Measurements from ENCODE around the gene VSTM5.
"Not testable (repeated sequence)": the region's sequence is repeated elsewhere in the genome, so short reads cannot be mapped to it uniquely, and the experiment has no call there.

Gene VSTM5

DNA sequence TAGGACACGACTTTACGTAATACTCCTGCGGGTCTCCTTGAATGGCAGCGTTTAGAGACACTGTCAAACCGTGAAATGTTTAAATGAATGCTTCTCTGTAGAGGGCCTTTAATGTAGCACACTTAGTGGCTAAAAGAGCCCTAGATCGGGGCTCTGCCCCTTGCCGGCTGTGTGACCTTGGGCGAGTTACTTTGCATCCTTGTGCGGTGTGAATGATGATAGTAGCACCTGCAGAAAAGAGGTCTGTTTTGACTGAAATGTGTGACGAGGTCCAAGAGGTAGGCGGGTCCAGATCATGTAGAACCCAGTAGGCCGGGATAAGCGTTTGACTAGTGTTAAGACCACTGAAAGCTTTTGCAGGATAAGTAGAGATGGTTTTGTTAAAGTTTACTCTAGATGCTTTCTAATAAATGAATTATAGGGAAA is 65.5 kb downstream of the VSTM5 start:
- DNase-seq, result peak; percentile 59

DNA sequence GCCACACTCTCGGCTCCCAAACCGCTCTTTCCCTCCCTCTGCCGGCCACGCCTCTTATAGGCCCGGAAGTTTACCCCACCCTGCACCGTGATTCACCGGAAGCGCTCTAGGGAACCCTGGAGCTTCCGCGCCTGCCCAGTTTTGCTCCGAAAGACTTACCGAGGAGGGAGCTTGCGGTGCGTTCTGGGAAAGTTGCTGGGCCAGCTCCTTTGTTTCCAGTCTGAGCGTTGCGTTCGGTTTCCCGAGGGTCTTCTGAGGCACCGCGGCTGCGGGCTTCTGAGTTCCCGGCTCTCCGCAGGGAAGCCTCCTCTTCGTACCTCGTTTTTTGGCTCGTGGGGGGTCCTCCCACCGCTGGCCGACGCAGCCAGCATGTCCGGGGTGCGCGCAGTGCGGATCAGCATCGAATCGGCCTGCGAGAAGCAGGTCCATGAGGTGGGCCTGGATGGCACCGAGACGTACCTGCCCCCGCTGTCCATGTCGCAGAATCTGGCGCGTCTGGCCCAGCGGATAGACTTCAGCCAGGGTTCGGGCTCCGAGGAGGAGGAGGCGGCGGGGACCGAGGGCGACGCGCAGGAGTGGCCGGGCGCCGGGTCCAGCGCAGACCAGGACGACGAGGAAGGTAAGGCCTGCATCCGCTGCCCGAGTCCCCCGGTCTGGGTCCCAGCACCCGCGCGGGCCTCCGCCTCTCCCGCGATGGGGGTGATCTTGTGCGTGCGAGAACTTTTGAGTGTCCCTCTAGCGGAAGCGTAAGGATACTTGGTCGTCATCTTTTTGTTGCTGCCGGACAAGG is 66.1 kb downstream of the VSTM5 start, which contains the start of gene MED17:
TSS of gene MED17 (plus strand) at position 138 of the 790 bp plus-strand sequence. CDS start at position 370, 232 bp downstream.
- peak; percentile 98 for DNase-seq

DNA sequence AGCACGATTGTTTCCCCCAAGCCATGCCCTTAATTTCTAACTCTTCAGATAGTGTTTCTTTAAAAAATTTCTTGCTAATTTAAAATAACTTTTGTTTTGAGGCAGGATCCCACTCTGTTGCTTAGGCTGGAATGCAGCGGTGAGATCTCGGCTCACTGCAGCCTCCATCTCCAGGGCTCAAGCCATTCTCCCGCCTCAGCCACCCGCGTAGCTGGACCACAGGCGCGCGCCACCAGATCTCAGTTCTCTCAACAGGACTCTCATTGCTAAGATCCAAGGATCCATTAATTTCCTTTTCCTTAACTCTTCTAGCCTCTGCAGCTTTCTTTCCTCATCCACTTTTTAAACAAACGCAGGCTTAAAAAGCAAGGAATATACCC is 66.7 kb downstream of the VSTM5 start:
- no peak for DNase-seq

DNA sequence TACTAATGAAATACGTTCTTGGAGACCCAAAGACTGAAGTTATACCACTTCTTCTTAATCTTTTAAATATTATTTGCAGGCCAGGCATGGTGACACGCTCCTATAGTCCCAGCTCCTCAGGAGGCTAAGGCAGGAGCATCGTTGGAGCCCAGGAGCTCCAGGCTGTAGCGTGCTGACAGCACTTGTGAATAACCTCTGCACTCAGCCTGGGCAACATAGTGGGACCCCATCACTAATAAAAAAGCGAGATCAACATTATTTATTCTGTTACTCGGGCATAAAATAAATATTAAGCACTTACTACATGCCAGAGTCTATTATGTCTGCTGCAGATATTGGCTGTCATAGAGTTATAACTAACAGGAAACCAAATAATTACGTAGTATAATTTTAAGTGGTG is 67.1 kb downstream of the VSTM5 start:
- DNase-seq, result no peak

DNA sequence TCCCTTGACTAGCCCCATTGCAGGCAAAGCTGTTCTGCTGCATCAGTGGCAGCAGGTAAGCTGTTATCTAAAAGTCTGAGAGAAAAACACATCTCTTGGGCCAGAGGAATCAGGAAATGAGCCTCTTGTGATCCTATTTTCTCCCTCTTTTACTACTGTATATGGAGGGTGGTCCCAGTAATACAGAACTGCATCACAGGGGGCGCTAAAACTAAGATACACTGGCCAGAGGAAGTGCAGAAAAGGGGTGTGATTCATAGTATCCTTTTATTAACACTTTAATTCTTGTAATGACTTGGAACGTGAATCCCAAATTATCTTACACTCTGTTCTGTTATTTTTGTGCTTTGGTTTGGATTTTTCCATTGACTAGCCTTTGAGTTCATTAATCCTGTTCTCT is 75.1 kb downstream of the VSTM5 start:
- no peak for DNase-seq

DNA sequence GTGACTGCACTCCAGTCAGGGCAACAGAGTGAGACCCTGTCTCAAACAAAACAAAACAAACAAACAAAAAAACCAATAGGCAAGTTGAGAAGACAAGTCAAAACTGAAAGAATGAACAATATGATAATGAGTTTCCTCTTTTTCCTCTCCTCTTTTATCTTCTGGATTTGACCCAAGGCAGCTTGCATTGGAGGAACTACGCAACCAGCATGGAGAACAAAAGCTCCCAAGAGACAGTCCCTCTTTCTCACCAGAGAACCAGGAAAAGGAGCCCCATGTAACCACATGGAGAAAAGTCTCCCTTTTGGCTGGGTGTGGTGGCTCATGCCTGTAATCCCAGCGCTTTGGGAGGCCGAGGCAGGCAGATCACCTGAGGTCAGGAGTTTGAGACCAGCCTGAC is 75.9 kb downstream of the VSTM5 start:
- DNase-seq, result not testable (repeated sequence)

DNA sequence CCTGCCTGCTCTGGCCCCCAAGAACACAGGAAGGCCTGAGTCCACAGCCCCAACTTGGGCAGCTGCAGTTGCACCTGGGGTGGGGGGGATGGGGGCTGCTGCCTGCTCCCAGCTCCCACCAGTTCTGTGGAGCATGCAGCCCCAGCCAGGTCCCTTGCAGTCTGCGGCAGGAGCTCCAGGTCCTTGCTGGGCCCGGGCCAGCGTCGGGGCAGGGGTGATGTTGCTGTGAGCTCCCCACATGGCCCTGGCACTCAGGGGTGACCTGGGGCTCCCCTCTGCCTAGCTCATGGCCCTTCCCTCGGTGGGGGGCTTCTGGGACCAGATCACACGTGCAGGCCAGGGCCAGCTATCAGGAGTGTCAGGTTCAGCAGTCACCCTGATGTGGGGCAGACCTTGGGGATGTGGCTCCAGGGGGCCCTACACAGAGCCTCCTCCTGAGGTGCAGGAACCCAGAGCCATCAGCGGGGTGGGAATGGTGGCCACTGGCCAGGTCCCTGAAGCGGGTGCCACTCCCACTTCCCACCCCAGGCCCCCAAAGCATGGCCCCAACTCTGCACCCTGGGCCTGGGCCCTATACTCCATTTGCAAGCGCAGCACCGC is 76.7 kb downstream of the VSTM5 start:
- DNase-seq, result no peak

DNA sequence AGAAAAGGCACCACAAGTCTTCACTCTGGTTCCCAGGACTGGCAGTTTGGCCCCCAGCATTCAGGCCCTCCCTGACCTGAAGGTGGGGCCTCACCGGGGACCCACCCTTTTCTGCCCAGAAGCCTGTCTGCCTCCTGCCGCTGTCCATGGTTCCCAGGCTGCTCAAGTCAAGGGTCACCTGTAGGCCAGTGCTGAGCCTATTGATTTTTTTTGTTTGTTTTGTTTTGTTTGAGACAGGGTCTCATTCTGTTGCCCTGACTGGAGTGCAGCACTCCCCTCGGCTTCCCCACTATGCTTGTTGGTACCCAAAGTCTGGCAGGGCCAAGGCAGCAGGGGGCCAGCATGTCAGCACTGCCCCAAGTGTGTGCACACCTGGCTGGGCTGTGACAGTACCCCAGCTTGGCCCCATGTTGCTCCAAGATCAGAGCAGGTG is 77.4 kb downstream of the VSTM5 start:
- no peak for DNase-seq

DNA sequence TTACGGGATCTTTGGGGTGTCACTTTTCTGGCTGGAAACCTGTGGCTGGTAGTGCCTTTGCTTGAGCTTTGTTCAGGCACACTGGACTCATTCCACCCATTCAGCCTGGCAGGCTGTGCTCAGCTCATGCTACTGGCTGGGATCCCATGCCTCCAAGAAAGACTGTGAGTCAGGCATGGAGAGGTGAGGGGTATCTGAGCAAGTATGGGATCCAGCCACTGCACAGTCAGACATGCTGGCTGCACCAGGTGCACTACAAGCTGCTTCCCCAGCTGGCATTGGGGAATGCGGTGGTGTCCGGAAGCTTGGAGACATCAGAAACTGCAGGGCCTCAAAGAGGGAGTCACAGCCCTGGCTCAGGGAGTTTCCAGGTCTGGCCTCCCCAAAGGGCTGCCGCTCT is 78.3 kb downstream of the VSTM5 start:
- DNase-seq, result no peak

DNA sequence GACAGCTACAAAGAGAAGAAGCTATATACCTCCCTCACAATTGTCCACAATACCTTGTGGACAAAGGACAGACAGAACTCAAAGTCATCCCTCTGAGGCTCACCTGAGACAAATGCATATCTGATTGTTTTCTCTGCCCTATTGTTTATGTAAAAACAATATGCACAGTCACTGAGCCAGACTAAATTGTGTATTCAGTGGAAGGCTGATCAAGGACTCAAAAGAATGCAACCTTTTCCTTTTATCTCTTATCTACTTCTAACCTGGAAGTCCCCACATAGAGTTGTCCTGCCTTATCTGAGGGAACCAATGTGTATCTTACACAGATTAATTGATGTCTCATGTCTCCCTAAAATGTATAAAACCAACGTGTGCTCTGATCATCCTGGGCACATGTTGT is 80.3 kb downstream of the VSTM5 start:
- no peak for DNase-seq
